Activated naive CD4-positive, alpha-beta T cell (primary cell): ENCODE results near the gene CLDN1.

ENCODE experiments used
- DNase-seq, 4 experiments: peaks; one replicate each; lab custom pipeline; 2025; lab: John Stamatoyannopoulos, UW

The CLDN1 gene, protein sequence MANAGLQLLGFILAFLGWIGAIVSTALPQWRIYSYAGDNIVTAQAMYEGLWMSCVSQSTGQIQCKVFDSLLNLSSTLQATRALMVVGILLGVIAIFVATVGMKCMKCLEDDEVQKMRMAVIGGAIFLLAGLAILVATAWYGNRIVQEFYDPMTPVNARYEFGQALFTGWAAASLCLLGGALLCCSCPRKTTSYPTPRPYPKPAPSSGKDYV

DNA sequence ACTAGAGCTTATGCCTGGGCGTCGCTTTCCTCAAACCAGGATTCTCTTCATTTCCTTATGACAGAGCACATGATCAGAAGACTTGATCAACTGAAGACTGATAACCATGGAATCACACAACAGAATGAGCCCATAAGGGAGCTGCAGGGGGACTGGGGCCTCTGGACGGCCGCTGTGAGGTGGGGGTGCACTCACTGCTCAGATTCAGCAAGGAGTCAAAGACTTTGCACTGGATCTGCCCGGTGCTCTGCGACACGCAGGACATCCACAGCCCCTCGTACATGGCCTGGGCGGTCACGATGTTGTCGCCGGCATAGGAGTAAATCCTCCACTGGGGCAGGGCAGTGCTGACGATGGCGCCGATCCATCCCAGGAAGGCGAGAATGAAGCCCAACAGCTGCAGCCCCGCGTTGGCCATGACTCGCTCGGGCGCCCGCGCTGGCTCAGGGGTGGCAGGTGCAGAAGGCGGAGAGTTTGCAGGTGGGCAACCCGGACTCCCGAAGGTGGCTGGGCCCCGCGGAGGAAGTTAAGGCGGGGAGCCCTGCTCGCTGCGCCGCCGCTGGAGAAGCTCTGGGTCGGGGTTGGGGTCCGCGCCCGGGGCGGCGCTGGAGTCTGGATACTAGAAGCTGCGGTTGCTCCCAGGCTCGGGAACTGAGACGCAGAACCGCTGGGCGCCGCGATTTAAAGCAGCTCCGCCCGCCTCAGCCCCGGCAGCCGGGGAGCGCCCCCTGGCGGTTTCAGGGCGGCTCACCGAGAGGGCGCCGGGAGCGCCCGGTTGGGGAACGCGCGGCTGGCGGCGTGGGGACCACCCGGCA is at the start of gene CLDN1:
CLDN1 (minus strand) TSS at position 658 of the 815 bp plus-strand sequence; CDS start at position 418, 240 bp downstream.
- DNase-seq = peak; percentile 34 to 74 (median 56)

DNA sequence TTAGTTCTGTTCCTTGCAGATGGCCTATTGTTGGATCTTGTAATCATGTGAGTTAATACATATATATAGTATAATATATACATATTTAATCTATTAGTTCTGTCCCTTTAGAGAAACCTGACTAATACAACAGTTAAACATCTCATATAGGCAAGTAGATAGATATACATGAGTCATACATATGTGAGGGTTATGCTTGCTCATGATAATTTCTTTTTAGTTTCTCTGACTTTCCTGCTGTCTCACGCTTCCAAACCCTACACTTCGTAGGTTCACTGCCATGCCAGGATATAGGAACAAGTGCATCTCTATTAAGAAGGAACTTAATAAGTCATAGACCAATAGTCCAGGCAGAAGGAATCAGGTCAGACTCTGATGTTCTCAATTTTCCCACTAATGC is 48.9 kb upstream of the CLDN1 start:
- DNase-seq = no peak

- DNase-seq = no peak
Measured at GRCh38 chr3:190370369-190370768, 48.1 kb upstream of the CLDN1 start.

GRCh38 chr3:190369668-190370295 is 47.5 kb upstream of the CLDN1 start:
- no peak for DNase-seq

GRCh38 chr3:190368881-190369280 is 46.6 kb upstream of the CLDN1 start:
- no peak for DNase-seq

DNA sequence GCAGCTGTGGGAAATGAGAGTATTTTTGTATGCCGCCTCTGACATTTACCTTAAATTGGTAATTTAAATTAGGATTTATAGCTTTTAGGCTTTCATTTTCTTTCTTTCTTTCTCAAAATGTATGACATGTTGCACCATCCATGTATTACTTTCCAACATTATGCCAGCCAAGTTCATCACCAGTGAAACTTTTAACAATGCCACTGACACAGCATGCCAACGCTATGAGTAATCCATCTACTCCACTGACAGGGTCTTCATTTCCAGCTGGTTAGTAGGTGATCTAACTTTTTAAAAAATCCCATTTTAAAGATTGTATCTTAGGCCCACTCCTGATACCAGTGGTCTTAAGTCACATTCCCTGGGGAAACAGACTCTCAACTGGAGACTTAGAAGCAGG is 43.9 kb upstream of the CLDN1 start:
- no peak for DNase-seq

DNA sequence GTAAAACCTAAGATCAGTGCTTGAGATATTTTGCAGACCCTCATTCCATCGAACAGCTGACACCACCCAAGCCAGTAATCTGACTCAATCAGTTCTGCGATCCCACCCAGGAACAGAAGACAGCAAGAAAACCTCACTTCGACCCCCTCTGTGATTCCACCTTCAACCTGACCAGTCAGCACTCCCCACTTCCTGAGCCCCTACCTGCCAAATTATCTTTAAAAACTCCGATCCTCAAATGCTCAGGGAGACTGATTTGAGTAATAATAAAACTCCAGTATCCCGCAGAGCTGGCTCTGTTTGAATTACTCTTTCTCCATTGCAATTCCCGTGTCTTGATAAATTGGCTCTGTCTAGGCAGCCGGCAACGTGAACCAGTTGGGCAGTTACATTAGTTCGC is 40.0 kb upstream of the CLDN1 start:
- no peak for DNase-seq

- no peak for DNase-seq
Measured at GRCh38 chr3:190361791-190362190, 39.5 kb upstream of the CLDN1 start.

DNA sequence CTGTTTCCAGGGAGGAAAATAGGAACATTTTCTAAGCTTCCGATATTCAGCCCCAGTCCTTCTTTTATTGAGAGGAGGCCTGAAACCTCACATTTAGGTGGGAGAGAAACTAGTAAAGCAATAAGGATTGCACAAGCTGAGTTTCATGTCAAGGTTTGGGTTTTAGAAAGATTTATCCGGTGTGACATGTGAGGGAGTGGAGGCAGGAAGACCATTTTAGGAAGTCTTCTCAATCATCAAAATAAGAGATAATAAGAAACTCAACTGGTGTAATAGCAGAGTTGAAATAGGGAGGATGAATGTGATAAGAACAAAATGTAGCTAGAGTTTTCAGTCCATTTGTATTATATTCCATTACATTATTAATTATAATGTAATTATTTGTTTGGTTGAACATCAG is 38.0 kb upstream of the CLDN1 start:
- no peak for DNase-seq

DNA sequence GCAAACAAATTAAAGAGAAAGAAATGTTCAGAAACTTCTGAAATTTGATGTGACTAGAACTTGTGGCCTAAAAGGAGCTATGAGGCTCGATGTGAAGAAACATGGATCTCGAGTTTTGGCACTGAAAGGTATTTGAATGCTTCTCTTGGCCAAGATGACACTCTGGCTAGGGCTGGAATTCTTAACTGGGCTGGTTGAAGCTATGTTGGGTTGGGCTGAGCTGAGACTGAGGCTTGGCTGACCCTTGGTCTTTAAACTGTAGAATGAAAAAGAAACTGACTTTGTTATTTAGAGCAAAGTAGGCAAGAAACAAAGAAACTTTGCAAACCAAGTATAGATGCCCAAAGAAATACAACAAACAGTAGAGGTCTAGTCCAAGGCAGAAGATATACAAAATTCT is 37.6 kb upstream of the CLDN1 start:
- no peak for DNase-seq

DNA sequence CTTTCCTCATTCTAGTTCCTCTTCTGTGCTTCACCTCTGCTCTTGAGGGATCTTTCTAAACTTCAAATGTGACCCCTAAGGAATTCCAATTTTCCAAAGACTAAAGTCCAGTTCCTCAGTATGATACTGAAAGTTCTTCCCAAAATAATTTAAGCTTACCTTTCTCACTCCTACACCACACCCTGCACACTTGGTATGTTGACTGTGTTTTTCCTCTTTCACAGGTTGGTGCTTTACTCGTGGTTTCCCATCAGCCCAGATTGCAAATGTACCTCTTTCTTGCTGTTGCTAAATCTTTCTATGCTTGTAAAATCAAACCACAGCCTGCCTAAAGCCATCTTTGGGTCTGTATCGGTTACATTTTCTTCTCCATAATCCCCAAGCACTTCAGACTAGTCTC is 35.2 kb upstream of the CLDN1 start:
- DNase-seq = no peak

GRCh38 chr3:190356246-190356645 is 34.0 kb upstream of the CLDN1 start:
- no peak for DNase-seq

DNA sequence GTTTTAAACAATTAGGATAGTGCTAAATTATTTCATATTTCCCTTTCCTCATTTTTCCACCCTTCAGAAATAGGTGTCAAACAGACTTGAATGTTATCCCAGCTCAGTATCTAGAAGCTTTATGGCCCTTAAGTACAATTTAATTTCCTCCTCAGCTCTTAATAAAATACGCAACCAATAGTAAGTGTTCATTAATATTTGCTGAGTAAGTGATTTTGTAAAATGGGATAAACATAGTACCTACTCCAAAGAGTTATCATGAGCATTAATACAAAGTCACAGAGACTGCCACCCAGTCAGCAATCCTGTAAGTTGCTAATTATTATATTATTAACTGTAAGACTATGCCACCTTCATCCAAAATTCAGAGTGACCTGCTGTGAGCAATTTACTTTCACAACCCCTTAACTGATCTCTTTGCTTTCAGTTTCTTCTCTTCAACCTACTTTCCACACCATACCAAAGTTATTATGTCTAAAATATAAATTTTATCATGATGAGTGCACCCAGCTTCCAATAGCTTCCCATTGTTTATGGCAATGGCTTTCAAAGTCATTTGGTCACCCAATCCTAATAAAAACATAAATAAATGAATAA is 30.7 kb upstream of the CLDN1 start:
- no peak for DNase-seq

- DNase-seq = no peak
Measured at GRCh38 chr3:190346541-190346940, 24.3 kb upstream of the CLDN1 start.

DNA sequence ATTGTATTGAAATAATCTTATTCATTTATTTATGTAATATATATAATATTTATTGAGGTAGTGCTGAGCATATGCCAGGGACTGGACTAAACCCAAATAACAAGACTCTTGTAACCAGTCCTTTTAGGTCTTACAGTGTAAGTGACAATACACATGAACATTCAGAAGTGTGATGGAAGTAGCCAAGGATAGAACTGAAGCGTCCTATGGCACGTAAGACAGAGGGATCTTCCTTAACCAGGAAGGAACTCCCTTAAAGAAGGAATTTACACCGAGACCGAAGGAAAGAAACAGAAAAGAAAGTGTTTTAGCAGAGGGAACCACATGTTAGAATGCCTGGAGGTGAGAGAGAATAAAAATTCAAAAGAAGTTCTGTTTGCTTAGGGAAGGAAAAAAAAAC is 23.6 kb upstream of the CLDN1 start:
- DNase-seq = no peak

- no peak for DNase-seq
Measured at GRCh38 chr3:190345027-190345821, 23.0 kb upstream of the CLDN1 start.

DNA sequence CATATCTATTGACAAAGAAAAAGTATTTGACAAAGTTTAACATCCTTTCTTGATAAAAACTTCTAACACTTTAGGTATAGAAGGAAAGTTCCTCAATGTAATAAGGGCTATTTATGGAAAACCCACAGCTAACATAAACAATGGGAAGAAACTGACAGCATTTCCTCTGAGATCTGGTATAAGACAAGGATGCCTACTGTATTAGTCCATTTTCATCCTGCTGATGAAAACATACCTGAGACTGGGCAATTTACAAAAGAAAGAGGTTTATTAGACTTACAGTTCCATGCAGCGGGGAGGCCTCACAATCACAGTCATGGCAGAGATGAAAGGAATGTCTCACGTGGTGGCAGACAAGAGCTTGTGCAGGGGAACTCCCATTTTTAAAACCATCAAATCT is 17.8 kb upstream of the CLDN1 start:
- no peak for DNase-seq

DNA sequence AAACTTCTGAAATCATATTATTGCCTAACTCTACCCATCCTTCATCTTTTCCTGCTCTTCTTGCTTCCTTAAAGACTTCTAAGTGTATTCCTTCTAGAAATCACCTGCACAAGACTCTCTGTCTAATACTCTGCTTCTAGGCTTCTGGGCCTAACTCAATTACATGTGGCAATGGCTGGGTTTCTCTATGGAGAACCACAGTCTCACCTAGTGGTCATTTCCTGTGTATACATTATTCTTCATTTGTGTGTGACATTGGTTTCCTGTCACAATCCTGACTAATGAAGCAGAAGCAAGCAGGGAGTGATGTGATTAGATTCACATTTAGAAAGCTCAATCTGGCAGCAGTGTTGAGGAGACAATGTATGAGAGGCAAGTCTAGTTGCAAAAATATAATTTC is 16.9 kb upstream of the CLDN1 start:
- DNase-seq = no peak

GRCh38 chr3:190338717-190339116 is 16.5 kb upstream of the CLDN1 start:
- no peak for DNase-seq

DNA sequence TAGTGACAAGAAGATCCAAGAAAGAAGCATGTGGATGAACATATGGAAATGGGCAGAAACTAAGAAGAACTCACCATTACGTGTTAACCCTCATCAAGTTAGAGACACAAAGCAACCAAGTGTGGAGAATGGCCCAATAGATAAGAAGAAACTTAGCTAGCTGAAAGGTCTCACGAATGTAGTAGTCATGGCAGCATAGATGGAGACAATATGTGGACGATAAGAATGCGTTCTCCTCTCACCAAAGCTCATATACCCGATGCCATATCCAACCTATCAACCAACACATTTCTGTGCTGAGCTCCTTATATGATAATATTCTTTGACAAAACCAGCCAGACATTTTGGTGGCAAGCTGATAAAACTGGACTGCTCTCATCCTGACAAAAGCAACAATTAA is 15.1 kb upstream of the CLDN1 start:
- no peak for DNase-seq

GRCh38 chr3:190336516-190337189 is 14.4 kb upstream of the CLDN1 start:
- DNase-seq = no peak
